ENCODE results near the gene ADAM12. TPM values are rescaled to one million over a fixed set of nuclear protein-coding genes. Genes with fewer than 3 reads are reported as not detected.

Gene ADAM12
- total RNA-seq, 1 donor from 2014 or later, result 82.4 TPM

- no peak for DNase-seq (ENCODE audit: low read depth, low spot score)
- Mint-ChIP-seq H3K36me3 (ENCODE audit: low read depth) (peaks cover 25% of the 10 kb centered on the region), H3K27ac (ENCODE audit: unreplicated experiment) (peak overlapping the region; percentile 3), H3K27me3 (ENCODE audit: low read depth) (no peaks in the 10 kb centered on the region), H3K4me1 (peaks cover 23% of the 10 kb centered on the region), H3K9me3 (peaks cover 6% of the 10 kb centered on the region), H3K4me3 (no peak overlapping the region)
- TF ChIP-seq CTCF (conservative IDR thresholded peaks at IDR 0.05), result no peak
Observed at GRCh38 chr10:126133906-126134656, 254.2 kb downstream of the ADAM12 start.

- H3K4me1 Mint-ChIP-seq, result peaks cover 23% of the 10 kb centered on the region
- no peaks in the 10 kb centered on the region for H3K27me3 Mint-ChIP-seq (ENCODE audit: low read depth)
- peaks cover 26% of the 10 kb centered on the region for H3K36me3 Mint-ChIP-seq (ENCODE audit: low read depth)
- TF ChIP-seq CTCF (conservative IDR thresholded peaks at IDR 0.05), result no peak
- no peak for DNase-seq (ENCODE audit: low read depth, low spot score)
- H3K27ac Mint-ChIP-seq (ENCODE audit: unreplicated experiment), result peak overlapping the region; percentile 81
- H3K9me3 Mint-ChIP-seq, result peaks cover 6% of the 10 kb centered on the region
- peak overlapping the region; percentile 11 for H3K4me3 Mint-ChIP-seq
Observed at GRCh38 chr10:126133082-126133620, 255.1 kb downstream of the ADAM12 start.

- Mint-ChIP-seq H3K4me3 (no peak overlapping the region), H3K9me3 (peaks cover 6% of the 10 kb centered on the region), H3K27ac (ENCODE audit: unreplicated experiment) (peak overlapping the region; percentile 63), H3K36me3 (ENCODE audit: low read depth) (peaks cover 40% of the 10 kb centered on the region), H3K27me3 (ENCODE audit: low read depth) (no peaks in the 10 kb centered on the region), H3K4me1 (peaks cover 23% of the 10 kb centered on the region)
- TF ChIP-seq CTCF (conservative IDR thresholded peaks at IDR 0.05), result no peak
- DNase-seq (ENCODE audit: low read depth, low spot score), result no peak
Observed at GRCh38 chr10:126131341-126131740, 256.9 kb downstream of the ADAM12 start.

GRCh38 chr10:126130271-126130710 lies 258.0 kb downstream of the ADAM12 start:
- no peak for DNase-seq (ENCODE audit: low read depth, low spot score)
- Mint-ChIP-seq H3K27ac (ENCODE audit: unreplicated experiment) (no peak overlapping the region), H3K4me3 (no peak overlapping the region), H3K27me3 (ENCODE audit: low read depth) (no peaks in the 10 kb centered on the region), H3K36me3 (ENCODE audit: low read depth) (peaks cover 40% of the 10 kb centered on the region), H3K9me3 (peaks cover 6% of the 10 kb centered on the region), H3K4me1 (peaks cover 18% of the 10 kb centered on the region)
- no peak for TF ChIP-seq CTCF (conservative IDR thresholded peaks at IDR 0.05)

- peaks cover 40% of the 10 kb centered on the region for H3K36me3 Mint-ChIP-seq (ENCODE audit: low read depth)
- peaks cover 22% of the 10 kb centered on the region for H3K4me1 Mint-ChIP-seq
- H3K27me3 Mint-ChIP-seq (ENCODE audit: low read depth), result no peaks in the 10 kb centered on the region
- H3K27ac Mint-ChIP-seq (ENCODE audit: unreplicated experiment), result no peak overlapping the region
- no peak for DNase-seq (ENCODE audit: low read depth, low spot score)
- H3K4me3 Mint-ChIP-seq, result no peak overlapping the region
- no peak for TF ChIP-seq CTCF (conservative IDR thresholded peaks at IDR 0.05)
- peaks cover 6% of the 10 kb centered on the region for H3K9me3 Mint-ChIP-seq
Observed at GRCh38 chr10:126129026-126129425, 259.3 kb downstream of the ADAM12 start.

Measured in neural crest cell (in vitro differentiated cells).